IMR-90 (cell line): ENCODE measurements around the gene BMPER. TPM values are rescaled to one million over a fixed set of nuclear protein-coding genes. Genes with fewer than 3 reads are reported as not detected.

Experiments used
- ATAC-seq: fragments of 200-7000 bp; cut with Tn5 transposase; 2 replicates; pipeline ENCODE4 v1.9.1; 2020; ENCODE audit warnings: low read depth, mild to moderate bottlenecking, moderate library complexity
- BruUV-seq: library from RNA; stranded (reverse); fragments of 400-500 nt; replicated peaks from 2 replicates; lab custom pipeline; 2021; lab: Mats Ljungman, UMichigan
- CTCF ChIA-PET: fragments of 300-600 bp; formaldehyde crosslinking; extraction: SDS; loops from one replicate; lab custom pipeline; 2021; ENCODE audit warnings: antibody characterized with exemption; lab: Yijun Ruan, JAX
- POLR2A ChIA-PET: fragments of 300-600 bp; sonication (Branson Sonifier 250); formaldehyde crosslinking; loops from one replicate; lab custom pipeline; 2022; ENCODE audit warnings: antibody characterized with exemption; ENCODE audit not compliant: unreplicated experiment; lab: Charles Lee
- DNase-seq: peaks from one replicate; pipeline ENCODE4 v3.0.0; 2013
- H2AFZ ChIP-seq: replicated peaks from 2 replicates; pipeline ENCODE3; 2013; ENCODE audit warnings: low read length, mild to moderate bottlenecking; ENCODE audit not compliant: poor library complexity
- H2AK5ac ChIP-seq: 2 replicates; pipeline ENCODE4 v1.6.1; 2013; ENCODE audit warnings: low read depth, low read length, inconsistent platforms
- H2AK9ac ChIP-seq: replicated peaks from 2 replicates; pipeline ENCODE3; 2013; ENCODE audit warnings: mild to moderate bottlenecking, low read depth, low read length, moderate library complexity; ENCODE audit not compliant: poor library complexity
- H2BK120ac ChIP-seq: 2 replicates; pipeline ENCODE4 v1.6.1; 2013; ENCODE audit warnings: low read depth, low read length, inconsistent platforms
- H2BK15ac ChIP-seq: 3 replicates; pipeline ENCODE4 v1.6.1; 2013; ENCODE audit warnings: low read depth, low read length, inconsistent platforms
- H2BK20ac ChIP-seq: 2 replicates; pipeline ENCODE4 v1.6.1; 2013; ENCODE audit warnings: low read depth, mild to moderate bottlenecking, inconsistent platforms, low read length, moderate library complexity
- H2BK5ac ChIP-seq: 2 replicates; pipeline ENCODE4 v1.6.1; 2013; ENCODE audit warnings: mild to moderate bottlenecking, low read depth, low read length, inconsistent platforms; ENCODE audit not compliant: poor library complexity, severe bottlenecking
- H3K14ac ChIP-seq: replicated peaks from 2 replicates; pipeline ENCODE4 v1.6.1; 2013; ENCODE audit warnings: low read depth, low read length, inconsistent platforms
- H3K18ac ChIP-seq: 2 replicates; pipeline ENCODE4 v1.6.1; 2013; ENCODE audit warnings: low read depth, low read length, control low read depth
- H3K23ac ChIP-seq: 2 replicates; pipeline ENCODE4 v1.6.1; 2013; ENCODE audit warnings: low read depth, low read length, inconsistent platforms
- H3K27ac ChIP-seq: 2 replicates; pipeline ENCODE4 v1.5.1; 2013; ENCODE audit warnings: mild to moderate bottlenecking, control low read depth, low read length; ENCODE audit not compliant: insufficient read depth
- H3K27me3 ChIP-seq: 2 replicates; pipeline ENCODE4 v1.6.1; 2013; ENCODE audit warnings: low read length; ENCODE audit not compliant: control insufficient read depth, insufficient read depth
- H3K36me3 ChIP-seq: 2 replicates; pipeline ENCODE4 v1.6.1; 2013; ENCODE audit warnings: low read length, mixed read lengths; ENCODE audit not compliant: control insufficient read depth, insufficient read depth
- H3K4ac ChIP-seq: 2 replicates; pipeline ENCODE4 v1.6.1; 2013; ENCODE audit warnings: low read depth, low read length, inconsistent platforms
- H3K4me1 ChIP-seq: 2 replicates; pipeline ENCODE4 v1.6.1; 2013; ENCODE audit warnings: low read length, mixed read lengths; ENCODE audit not compliant: control insufficient read depth, insufficient read depth
- H3K4me2 ChIP-seq: 2 replicates; pipeline ENCODE4 v1.6.1; 2013; ENCODE audit warnings: low read depth, mild to moderate bottlenecking, control low read depth, low read length, moderate library complexity
- H3K4me3 ChIP-seq: 2 replicates; pipeline ENCODE4 v1.5.1; 2013; ENCODE audit warnings: low read depth, mild to moderate bottlenecking, control low read depth, low read length, moderate library complexity; ENCODE audit not compliant: insufficient read depth
- H3K56ac ChIP-seq: 2 replicates; pipeline ENCODE4 v1.6.1; 2013; ENCODE audit warnings: low read length, inconsistent platforms; ENCODE audit not compliant: insufficient read depth; ENCODE audit errors: extremely low read depth
- H3K79me1 ChIP-seq, 2 experiments: 2 replicates each; pipeline ENCODE4 v1.6.1; 2013; ENCODE audit warnings: low read length in 2 of 2, inconsistent platforms in 1 of 2, low read depth in 1 of 2
- H3K9ac ChIP-seq: 2 replicates; pipeline ENCODE4 v1.6.1; 2013; ENCODE audit warnings: low read depth, low read length, control low read depth
- H3K9me1 ChIP-seq: 2 replicates; pipeline ENCODE4 v1.6.1; 2013; ENCODE audit warnings: low read length, inconsistent platforms; ENCODE audit not compliant: insufficient read depth
- H3K9me3 ChIP-seq: 2 replicates; pipeline ENCODE4 v1.6.1; 2013; ENCODE audit warnings: low read length; ENCODE audit not compliant: control insufficient read depth, insufficient read depth
- H4K20me1 ChIP-seq: 2 replicates; pipeline ENCODE4 v1.6.1; 2013; ENCODE audit warnings: low read length, inconsistent platforms; ENCODE audit not compliant: insufficient read depth
- H4K5ac ChIP-seq: 2 replicates; pipeline ENCODE4 v1.6.1; 2013; ENCODE audit warnings: mild to moderate bottlenecking, low read depth, low read length, control low read depth
- H4K8ac ChIP-seq, 2 experiments: 2 replicates each; pipeline ENCODE4 v1.6.1; 2013; ENCODE audit warnings: low read depth in 2 of 2, low read length in 2 of 2, control low read depth in 1 of 2, inconsistent platforms in 1 of 2
- H4K91ac ChIP-seq: 2 replicates; pipeline ENCODE4 v1.6.1; 2013; ENCODE audit warnings: low read depth, low read length, inconsistent platforms; ENCODE audit not compliant: insufficient read depth
- BHLHE40 ChIP-seq: fragments of 150-350 bp; IDR thresholded peaks from 2 replicates; pipeline ENCODE4 v1.6.1; 2016; ENCODE audit warnings: mild to moderate bottlenecking, low read depth, low read length
- CEBPB ChIP-seq: IDR thresholded peaks from 2 replicates; pipeline ENCODE4 v1.6.1; 2012; ENCODE audit warnings: low read depth, low read length, improper control_type of control experiment
- CHD1 ChIP-seq: IDR thresholded peaks from 2 replicates; pipeline ENCODE4 v1.6.1; 2012; ENCODE audit warnings: low read depth, low read length, improper control_type of control experiment
- CTCF ChIP-seq: conservative IDR thresholded peaks from 2 replicates; pipeline ENCODE4 v1.5.1; 2012; ENCODE audit warnings: mild to moderate bottlenecking, low read depth, low read length, improper control_type of control experiment
- MAZ ChIP-seq: IDR thresholded peaks from 2 replicates; pipeline ENCODE4 v1.6.1; 2012; ENCODE audit warnings: low read depth, mild to moderate bottlenecking, low read length, improper control_type of control experiment, moderate library complexity, borderline replicate concordance
- MXI1 ChIP-seq: IDR thresholded peaks from 2 replicates; pipeline ENCODE4 v1.6.1; 2012; ENCODE audit warnings: low read depth, mild to moderate bottlenecking, low read length, moderate library complexity, borderline replicate concordance
- NFE2L2 ChIP-seq: fragments of 150-350 bp; IDR thresholded peaks from 2 replicates; pipeline ENCODE4 v1.6.1; 2016; ENCODE audit warnings: low read depth, mild to moderate bottlenecking, low read length
- POLR2A ChIP-seq: IDR thresholded peaks from 2 replicates; pipeline ENCODE4 v1.6.1; 2012; ENCODE audit warnings: mild to moderate bottlenecking, low read depth, low read length
- RAD21 ChIP-seq: IDR thresholded peaks from 2 replicates; pipeline ENCODE4 v1.6.1; 2012; ENCODE audit warnings: low read length, improper control_type of control experiment
- RCOR1 ChIP-seq: IDR thresholded peaks from 2 replicates; pipeline ENCODE4 v1.6.1; 2012; ENCODE audit warnings: mild to moderate bottlenecking, low read length, improper control_type of control experiment; ENCODE audit not compliant: insufficient replicate concordance
- RFX5 ChIP-seq: IDR thresholded peaks from 2 replicates; pipeline ENCODE4 v1.8.0; 2012; ENCODE audit warnings: low read depth, mild to moderate bottlenecking, low read length, moderate library complexity
- SMC3 ChIP-seq: fragments of 150-350 bp; IDR thresholded peaks from 2 replicates; pipeline ENCODE4 v1.6.1; 2016; ENCODE audit warnings: low read depth, mild to moderate bottlenecking, antibody characterized with exemption, low read length, moderate library complexity
- USF2 ChIP-seq: fragments of 150-350 bp; IDR thresholded peaks from 2 replicates; pipeline ENCODE4 v1.6.1; 2017; ENCODE audit warnings: mild to moderate bottlenecking, antibody characterized with exemption, low read length, low read depth
- dilution Hi-C: fragments of 300-500 bp; cut with HindIII; formaldehyde crosslinking; loops from one replicate; pipeline ENCODE4 v1.14.3; 2018; ENCODE audit warnings: low sequenced_read_pairs; ENCODE audit not compliant: unreplicated experiment
- in situ Hi-C: fragments of 300-500 bp; cut with MboI; formaldehyde crosslinking; loops from 3 replicates; pipeline ENCODE4 v1.14.3; 2019; ENCODE audit warnings: low sequenced_read_pairs, inconsistent platforms, mixed read lengths
- intact Hi-C: fragments of 100-400 bp; cut with micrococcal nuclease; formaldehyde crosslinking; loops from 2 replicates; pipeline ENCODE4 v1.10.0; 2022
- polyA plus RNA-seq, 3 experiments: library from polyadenylated mRNA; depleted of rRNA; stranded (reverse); fragments of >200 nt; gene quantifications; 2 replicates each; pipeline ENCODE4 v1.2.3, GENCODE V29; 2012; ENCODE audit warnings: low replicate concordance in 1 of 3
- total RNA-seq: library from RNA; depleted of rRNA; stranded (reverse); fragments of >200 nt; gene quantifications from 2 replicates; pipeline ENCODE4 v1.2.3, GENCODE V29; 2012

BMPER gene
- total and polyA plus RNA-seq, 2 of the 4 experiments (the other 2 are of a cell fraction): 6.2 to 7.9 TPM

- H3K36me3 ChIP-seq: no peaks in the 10 kb centered on the region
- ATAC-seq (no peak), DNase-seq (peak; percentile 23)
- intact Hi-C loops (loop anchor here (5.0 kb wide), 2 partner anchors 93 to 143 kb away; no protein-coding TSS in a partner anchor), in situ Hi-C loops (no loop called here), dilution Hi-C loops (no loop called here)
- peaks cover 4% of the 10 kb centered on the region; the same call in 1 of the 2 replicates for H3K4me1 ChIP-seq
- TF ChIP-seq RAD21 (no peak), CHD1 (no peak), MXI1 (no peak), NFE2L2 (no peak), SMC3 (no peak), RCOR1 (no peak), USF2 (no peak), BHLHE40 (no peak), CEBPB (no peak), CTCF (no peak), POLR2A (no peak), MAZ (no peak), RFX5 (no peak)
- H3K4me2 ChIP-seq: no peak overlapping the region
- H2AK9ac ChIP-seq: no peak overlapping the region
- no peak overlapping the region for H3K18ac ChIP-seq
- H2BK5ac ChIP-seq: no peak overlapping the region
- no peak overlapping the region for H3K23ac ChIP-seq
- no peaks in the 10 kb centered on the region for H4K20me1 ChIP-seq
- no peaks in the 10 kb centered on the region for H3K9me1 ChIP-seq
- H3K14ac ChIP-seq: no peak overlapping the region
- no peaks in the 10 kb centered on the region for H3K27me3 ChIP-seq
- no peak overlapping the region for H3K27ac ChIP-seq
- BruUV-seq: no TSS peak
- H2AFZ ChIP-seq: no peak overlapping the region
- H2BK120ac ChIP-seq: no peak overlapping the region
- no peak overlapping the region for H3K9ac ChIP-seq
- no peak overlapping the region for H3K4me3 ChIP-seq
- H3K56ac ChIP-seq: no peak overlapping the region
- no peak overlapping the region for H2AK5ac ChIP-seq
- H2BK20ac ChIP-seq: no peak overlapping the region
- no peak overlapping the region for H4K8ac ChIP-seq
- H4K5ac ChIP-seq: no peak overlapping the region
- H3K9me3 ChIP-seq: no peaks in the 10 kb centered on the region
- ChIA-PET CTCF (no interaction called here), POLR2A (no interaction called here)
- H3K79me1 ChIP-seq: no peaks in the 10 kb centered on the region
- no peak overlapping the region for H3K4ac ChIP-seq
- H2BK15ac ChIP-seq: no peak overlapping the region; the same call in 1 of the 3 replicates
- H4K91ac ChIP-seq: no peak overlapping the region
These were observed 4.8 kb upstream of the BMPER start for GRCh38 chr7:33900501-33900900.
